ENCODE data around the gene TLE3.

TLE3 gene

DNA sequence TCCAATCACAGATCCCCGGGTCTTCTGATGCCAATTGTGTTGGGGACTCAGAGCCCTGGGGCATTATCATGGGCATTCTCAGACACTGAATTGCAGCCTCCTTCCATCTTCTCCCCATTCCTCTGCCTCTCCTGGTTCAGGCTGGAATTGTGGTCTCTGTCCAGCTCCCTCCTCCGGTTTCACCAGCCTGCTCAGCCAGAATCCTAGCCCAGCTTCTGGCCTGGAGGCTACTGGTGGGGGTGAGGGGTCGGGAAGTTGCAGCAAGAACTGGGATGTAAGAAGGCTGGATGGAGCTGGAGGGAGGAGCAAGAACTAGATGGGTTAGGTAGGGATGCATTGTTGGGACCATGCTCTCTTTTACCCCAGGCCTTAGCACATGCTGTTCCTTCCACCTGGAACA is 53.5 kb downstream of the TLE3 start:
- TF ChIP-seq, protein P1, sequence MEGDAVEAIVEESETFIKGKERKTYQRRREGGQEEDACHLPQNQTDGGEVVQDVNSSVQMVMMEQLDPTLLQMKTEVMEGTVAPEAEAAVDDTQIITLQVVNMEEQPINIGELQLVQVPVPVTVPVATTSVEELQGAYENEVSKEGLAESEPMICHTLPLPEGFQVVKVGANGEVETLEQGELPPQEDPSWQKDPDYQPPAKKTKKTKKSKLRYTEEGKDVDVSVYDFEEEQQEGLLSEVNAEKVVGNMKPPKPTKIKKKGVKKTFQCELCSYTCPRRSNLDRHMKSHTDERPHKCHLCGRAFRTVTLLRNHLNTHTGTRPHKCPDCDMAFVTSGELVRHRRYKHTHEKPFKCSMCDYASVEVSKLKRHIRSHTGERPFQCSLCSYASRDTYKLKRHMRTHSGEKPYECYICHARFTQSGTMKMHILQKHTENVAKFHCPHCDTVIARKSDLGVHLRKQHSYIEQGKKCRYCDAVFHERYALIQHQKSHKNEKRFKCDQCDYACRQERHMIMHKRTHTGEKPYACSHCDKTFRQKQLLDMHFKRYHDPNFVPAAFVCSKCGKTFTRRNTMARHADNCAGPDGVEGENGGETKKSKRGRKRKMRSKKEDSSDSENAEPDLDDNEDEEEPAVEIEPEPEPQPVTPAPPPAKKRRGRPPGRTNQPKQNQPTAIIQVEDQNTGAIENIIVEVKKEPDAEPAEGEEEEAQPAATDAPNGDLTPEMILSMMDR (IDR thresholded peaks at IDR 0.05; ENCODE audit: insufficient read depth, low read length, poor library complexity, severe bottlenecking) = no peak
- no peak for TF ChIP-seq EZH2phosphoT487 (conservative IDR thresholded peaks at IDR 0.05; ENCODE audit: low read length)

DNA sequence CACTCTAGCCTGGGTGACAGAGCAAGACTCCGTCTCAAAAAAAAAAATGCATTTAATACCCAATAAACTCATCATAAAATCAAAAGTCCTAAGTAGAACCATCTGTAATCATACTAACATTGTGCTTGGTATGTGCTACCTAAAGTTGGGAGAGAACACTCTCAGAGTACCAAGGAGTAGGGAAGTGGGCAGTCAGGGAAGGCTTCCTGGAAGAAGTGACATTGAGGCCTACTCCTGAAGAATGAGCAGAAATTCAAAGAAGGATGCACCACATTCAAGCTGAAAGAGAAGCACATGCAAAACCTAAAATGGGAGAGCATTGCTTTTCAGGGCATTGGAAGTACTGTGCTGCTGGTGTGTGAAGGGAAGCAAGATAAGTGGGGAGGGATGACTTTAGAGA is 54.1 kb downstream of the TLE3 start:
- no peaks in the 10 kb centered on the region for H3K36me3 ChIP-seq (ENCODE audit: low read length)
- H3K4me2 ChIP-seq (ENCODE audit: low read depth, low read length, poor library complexity, severe bottlenecking) = no peak overlapping the region
- no peaks in the 10 kb centered on the region for H3F3A ChIP-seq (ENCODE audit: insufficient read depth)
- H2AFZ ChIP-seq (ENCODE audit: low read depth, low read length, severe bottlenecking) = no peak overlapping the region
- H3K9ac ChIP-seq (ENCODE audit: low read length) = no peak overlapping the region
- no peak overlapping the region for H3K4me3 ChIP-seq (ENCODE audit: insufficient read depth, low read length, poor library complexity, severe bottlenecking)
- no peak overlapping the region for H3K27ac ChIP-seq (ENCODE audit: low read depth, low read length)
- TF ChIP-seq, protein P1 (IDR thresholded peaks at IDR 0.05; ENCODE audit: insufficient read depth, low read length, poor library complexity, severe bottlenecking) = no peak
- TF ChIP-seq EZH2phosphoT487 (conservative IDR thresholded peaks at IDR 0.05; ENCODE audit: low read length) = no peak
- H3K79me2 ChIP-seq (ENCODE audit: insufficient read depth, low read length) = no peaks in the 10 kb centered on the region
- no peaks in the 10 kb centered on the region for H3K27me3 ChIP-seq (ENCODE audit: low read length)
- H3K9me3 ChIP-seq (ENCODE audit: insufficient read depth, low read length) = no peaks in the 10 kb centered on the region
- no peaks in the 10 kb centered on the region for H3K9me2 ChIP-seq (replicated peaks; ENCODE audit: insufficient read depth, low read length)
- H4K20me1 ChIP-seq (ENCODE audit: low read depth, low read length) = no peaks in the 10 kb centered on the region

More for the DNA sequence above, 53.5 kb downstream of the TLE3 start:
- H3K27ac ChIP-seq (ENCODE audit: low read depth, low read length) = no peak overlapping the region
- H3K9me3 ChIP-seq (ENCODE audit: insufficient read depth, low read length) = no peaks in the 10 kb centered on the region
- H3K79me2 ChIP-seq (ENCODE audit: insufficient read depth, low read length) = no peaks in the 10 kb centered on the region
- H4K20me1 ChIP-seq (ENCODE audit: low read depth, low read length) = no peaks in the 10 kb centered on the region
- H3K36me3 ChIP-seq (ENCODE audit: low read length) = no peaks in the 10 kb centered on the region
- H3F3A ChIP-seq (ENCODE audit: insufficient read depth) = no peaks in the 10 kb centered on the region
- H3K9me2 ChIP-seq (replicated peaks; ENCODE audit: insufficient read depth, low read length) = no peaks in the 10 kb centered on the region
- H2AFZ ChIP-seq (ENCODE audit: low read depth, low read length, severe bottlenecking) = no peak overlapping the region
- H3K9ac ChIP-seq (ENCODE audit: low read length) = no peak overlapping the region
- H3K27me3 ChIP-seq (ENCODE audit: low read length) = no peaks in the 10 kb centered on the region
- H3K4me2 ChIP-seq (ENCODE audit: low read depth, low read length, poor library complexity, severe bottlenecking) = no peak overlapping the region
- no peak overlapping the region for H3K4me3 ChIP-seq (ENCODE audit: insufficient read depth, low read length, poor library complexity, severe bottlenecking)

DNA sequence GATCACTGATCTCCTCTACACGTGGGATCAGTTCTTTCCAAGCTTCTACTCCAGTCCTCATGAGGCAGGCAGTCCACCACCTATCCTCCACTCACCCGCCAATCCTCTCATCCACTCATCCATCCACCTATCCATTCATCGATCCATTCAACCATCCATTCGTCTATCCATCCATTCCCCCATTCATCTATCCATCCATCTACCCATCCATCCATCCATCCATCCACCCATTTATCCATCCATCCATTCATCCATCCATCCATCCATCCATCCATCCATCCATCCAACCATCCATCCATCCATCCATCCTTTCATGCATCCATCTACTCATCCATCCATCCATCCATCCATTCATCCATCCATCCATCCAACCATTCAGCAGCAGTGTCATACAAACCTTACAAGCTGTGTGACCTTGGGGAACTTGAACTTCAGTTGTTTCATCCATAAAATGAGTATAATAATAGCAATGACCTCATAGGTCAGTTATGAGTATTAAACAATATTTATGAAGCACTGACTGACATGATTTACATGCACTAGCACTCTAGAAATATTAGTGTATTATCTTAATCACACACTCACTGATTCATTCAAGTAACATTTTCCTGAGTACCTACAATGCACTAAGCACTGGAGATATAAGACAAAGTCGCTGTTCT is 55.0 kb downstream of the TLE3 start:
- Histone ChIP-seq H2AFZ (ENCODE audit: low read depth, low read length, severe bottlenecking) (no peak overlapping the region), H3F3A (ENCODE audit: insufficient read depth) (no peaks in the 10 kb centered on the region), H3K27me3 (ENCODE audit: low read length) (no peaks in the 10 kb centered on the region), H3K4me3 (ENCODE audit: insufficient read depth, low read length, poor library complexity, severe bottlenecking) (no peak overlapping the region), H3K9me2 (replicated peaks; ENCODE audit: insufficient read depth, low read length) (no peaks in the 10 kb centered on the region), H3K4me2 (ENCODE audit: low read depth, low read length, poor library complexity, severe bottlenecking) (no peak overlapping the region), H3K9me3 (ENCODE audit: insufficient read depth, low read length) (no peaks in the 10 kb centered on the region), H3K79me2 (ENCODE audit: insufficient read depth, low read length) (no peaks in the 10 kb centered on the region), H3K27ac (ENCODE audit: low read depth, low read length) (no peak overlapping the region), H4K20me1 (ENCODE audit: low read depth, low read length) (no peaks in the 10 kb centered on the region), H3K9ac (ENCODE audit: low read length) (no peak overlapping the region), H3K36me3 (ENCODE audit: low read length) (no peaks in the 10 kb centered on the region)
- no peak for TF ChIP-seq EZH2phosphoT487 (conservative IDR thresholded peaks at IDR 0.05; ENCODE audit: low read length)
- TF ChIP-seq, protein P1 (IDR thresholded peaks at IDR 0.05; ENCODE audit: insufficient read depth, low read length, poor library complexity, severe bottlenecking) = no peak
